Gastroesophageal sphincter (tissue), 4 donors: Measurements from ENCODE around the gene ATP6V0A1. TPM values are rescaled to one million over a fixed set of nuclear protein-coding genes. Genes with fewer than 3 reads are reported as not detected.

Experiments
- ATAC-seq: fragments of 150-250 bp; one replicate; pipeline ENCODE4 v1.9.1; 2016; ENCODE audit warnings: mild to moderate bottlenecking, moderate library complexity
- H3K27ac ChIP-seq, 4 donors: fragments of 200-600 bp; sonication (generic) in 3 of 4; 1 replicate in 3 of 4; 2 replicates in 1 of 4; pipeline ENCODE4 v1.5.1; 2016 to 2019
- H3K27me3 ChIP-seq: fragments of 200-600 bp; sonication (generic); one replicate; pipeline ENCODE4 v1.5.1; 2019
- H3K36me3 ChIP-seq, 2 donors: fragments of 200-600 bp; sonication (generic); one replicate each; pipeline ENCODE4 v1.5.1; 2019; ENCODE audit warnings: control low read depth in 1 of 2
- H3K4me1 ChIP-seq, 3 donors: fragments of 200-600 bp; sonication (generic); 1 replicate in 2 of 3; 2 replicates in 1 of 3; pipeline ENCODE4 v1.5.1; 2016 to 2019; ENCODE audit warnings: control low read depth in 2 of 3
- H3K4me3 ChIP-seq, 2 donors: fragments of 200-600 bp; sonication (generic); one replicate each; pipeline ENCODE4 v1.5.1; 2019; ENCODE audit warnings: mild to moderate bottlenecking in 1 of 2, moderate library complexity in 1 of 2
- H3K9me3 ChIP-seq, 3 donors: fragments of 200-600 bp; sonication (generic); one replicate each; pipeline ENCODE4 v1.5.1; 2017 to 2019; ENCODE audit warnings: control low read depth in 2 of 3
- CTCF ChIP-seq, 4 experiments: fragments of 200-600 bp in 2 of 4; fragments of 450-650 bp in 2 of 4; sonication (generic) in 1 of 4; IDR thresholded peaks; one replicate each; pipeline ENCODE4 v1.5.1; 2017 to 2019; ENCODE audit warnings: antibody characterized with exemption in 4 of 4, mild to moderate bottlenecking in 2 of 4, moderate library complexity in 2 of 4
- EP300 ChIP-seq: sonication (generic); formaldehyde crosslinking; IDR thresholded peaks from one replicate; pipeline ENCODE4 v1.6.1; 2017; ENCODE audit warnings: antibody characterized with exemption, mild to moderate bottlenecking
- POLR2A ChIP-seq, 2 donors: fragments of 450-650 bp; IDR thresholded peaks; one replicate each; pipeline ENCODE4 v1.6.1; 2017; ENCODE audit warnings: antibody characterized with exemption in 2 of 2, mild to moderate bottlenecking in 2 of 2, moderate library complexity in 1 of 2
- POLR2AphosphoS5 ChIP-seq: sonication (generic); formaldehyde crosslinking; IDR thresholded peaks from one replicate; pipeline ENCODE4 v1.6.1; 2017; ENCODE audit warnings: antibody characterized with exemption
- whole genome bisulfite sequencing, 2 donors: methylation state at CpG; one replicate each; pipeline ENCODE4 v1.1.5; 2018; ENCODE audit warnings: low coverage in 1 of 2; 5-methylcytosine and 5-hydroxymethylcytosine counted together
- total RNA-seq, 4 donors: library from RNA; depleted of rRNA; stranded (reverse); fragments of >200 nt; gene quantifications; one replicate each; pipeline ENCODE4 v1.1.0, GENCODE V29; 2016

ATP6V0A1 gene
- total RNA-seq, 4 donors from 2014 or later: 47.5 to 84.5 (median 65.4) TPM

DNA sequence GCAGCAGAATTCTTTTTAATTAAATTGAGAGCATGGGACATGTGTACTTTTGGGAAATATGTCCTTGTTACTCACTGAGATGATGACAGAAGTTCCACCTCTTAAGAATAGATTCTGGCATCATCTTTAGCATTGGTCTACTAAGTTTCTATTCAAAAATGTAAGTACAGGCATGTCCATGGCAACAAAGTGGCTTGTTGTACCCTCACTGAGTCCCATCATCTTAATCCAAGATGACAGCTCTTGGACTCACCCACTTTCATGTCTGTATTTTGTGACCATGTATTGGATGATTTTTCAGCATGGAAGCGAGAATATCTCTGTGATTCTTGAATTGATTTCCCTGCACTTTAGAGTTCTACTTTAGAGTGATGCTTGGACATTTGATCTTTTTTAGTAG is 44.2 kb downstream of the ATP6V0A1 start:
- Histone ChIP-seq H3K36me3 (peaks cover 0 to 100% of the 10 kb centered on the region in 2 donors), H3K27ac (no peak overlapping the region), H3K4me3 (no peak overlapping the region), H3K4me1 (peaks cover 0 to 5% (median 0%) of the 10 kb centered on the region in 3 donors), H3K9me3 (no peaks in the 10 kb centered on the region), H3K27me3 (no peaks in the 10 kb centered on the region)
- no peak for ATAC-seq
- 89 to 93% methylated on average over 1 of the region's 1 CpG for WGBS, 2 donors
- TF ChIP-seq POLR2AphosphoS5 (no peak), POLR2A (IDR thresholded peaks at IDR 0.05) (no peak), EP300 (no peak), CTCF (IDR thresholded peaks at IDR 0.05) (no peak)

DNA sequence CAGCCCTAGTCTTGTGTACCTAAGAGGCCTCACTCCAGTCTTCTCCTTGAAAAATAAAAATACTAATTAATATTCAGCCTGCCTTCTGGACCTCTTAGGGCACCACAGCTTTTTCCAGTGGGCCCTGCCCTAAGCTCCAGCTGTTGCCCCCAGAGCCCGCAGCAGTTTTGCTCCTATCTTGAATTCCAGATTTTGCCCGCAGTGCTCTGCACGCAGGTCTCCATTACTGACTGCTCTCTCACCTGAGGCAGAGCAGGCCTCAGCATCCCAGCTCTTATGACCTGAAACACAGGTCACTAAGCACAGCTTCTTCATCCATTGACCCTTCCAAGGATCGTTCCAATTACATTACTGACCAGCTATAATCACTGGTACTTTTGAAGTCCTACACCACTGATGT is 49.0 kb downstream of the ATP6V0A1 start:
- TF ChIP-seq EP300 (no peak), POLR2AphosphoS5 (no peak), POLR2A (IDR thresholded peaks at IDR 0.05) (no peak), CTCF (IDR thresholded peaks at IDR 0.05) (no peak)
- H3K27ac ChIP-seq: no peak overlapping the region
- H3K4me1 ChIP-seq: peaks cover 0 to 31% (median 0%) of the 10 kb centered on the region in 3 donors
- no peak for ATAC-seq
- no peaks in the 10 kb centered on the region for H3K9me3 ChIP-seq
- no peak overlapping the region for H3K4me3 ChIP-seq
- 92 to 94% methylated on average over 2 to 4 of the region's 4 CpGs for WGBS, 2 donors
- peaks cover 0 to 92% of the 10 kb centered on the region in 2 donors for H3K36me3 ChIP-seq
- no peaks in the 10 kb centered on the region for H3K27me3 ChIP-seq

GRCh38 chr17:42508426-42509165 is 49.9 kb downstream of the ATP6V0A1 start:
- Histone ChIP-seq H3K4me3 (no peak overlapping the region), H3K27me3 (no peaks in the 10 kb centered on the region), H3K36me3 (peaks cover 0 to 83% of the 10 kb centered on the region in 2 donors), H3K9me3 (no peaks in the 10 kb centered on the region), H3K27ac (peak overlapping the region in 1 of 4 donors; percentile 27), H3K4me1 (peaks cover 0 to 41% (median 0%) of the 10 kb centered on the region in 3 donors)
- TF ChIP-seq POLR2AphosphoS5 (no peak), POLR2A (IDR thresholded peaks at IDR 0.05) (no peak), CTCF (IDR thresholded peaks at IDR 0.05) (no peak), EP300 (no peak)
- no peak for ATAC-seq
- WGBS, 2 donors: 53 to 81% methylated on average over 6 to 10 of the region's 12 CpGs

GRCh38 chr17:42509409-42509808 is 50.7 kb downstream of the ATP6V0A1 start:
- peaks cover 0 to 49% (median 0%) of the 10 kb centered on the region in 3 donors for H3K4me1 ChIP-seq
- peak overlapping the region in 1 of 4 donors; percentile 27 for H3K27ac ChIP-seq
- no peaks in the 10 kb centered on the region for H3K9me3 ChIP-seq
- TF ChIP-seq POLR2A (IDR thresholded peaks at IDR 0.05) (no peak), EP300 (no peak), CTCF (IDR thresholded peaks at IDR 0.05) (no peak), POLR2AphosphoS5 (no peak)
- ATAC-seq: no peak
- WGBS, 2 donors: 83 to 91% methylated on average over 4 of the region's 5 CpGs
- no peak overlapping the region for H3K4me3 ChIP-seq
- no peaks in the 10 kb centered on the region for H3K27me3 ChIP-seq
- H3K36me3 ChIP-seq: peaks cover 0 to 83% of the 10 kb centered on the region in 2 donors

DNA sequence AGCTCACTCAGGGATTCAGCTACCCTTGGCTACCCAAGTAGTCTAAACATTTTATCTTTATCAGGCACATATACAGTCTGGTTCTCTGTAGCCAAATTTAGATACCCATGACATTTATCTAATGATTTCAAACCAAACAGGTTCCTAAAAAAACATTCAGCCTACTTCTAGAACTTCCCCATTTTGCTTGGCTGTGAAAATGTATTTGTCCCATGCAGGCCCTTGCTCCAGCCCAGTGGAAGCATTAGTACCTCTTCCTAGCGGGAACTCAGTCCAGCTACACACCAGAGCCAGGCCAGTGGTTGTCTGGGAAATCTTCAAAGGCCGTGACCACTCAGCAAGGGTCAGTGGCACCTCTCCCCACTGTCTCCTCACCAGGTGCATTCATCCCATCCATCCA is 51.2 kb downstream of the ATP6V0A1 start:
- Histone ChIP-seq H3K4me1 (peaks cover 0 to 53% (median 0%) of the 10 kb centered on the region in 3 donors), H3K27me3 (no peaks in the 10 kb centered on the region), H3K4me3 (no peak overlapping the region), H3K27ac (no peak overlapping the region), H3K9me3 (no peaks in the 10 kb centered on the region), H3K36me3 (peaks cover 0 to 83% of the 10 kb centered on the region in 2 donors)
- no CpG with 5 or more reads among the region's 2 CpGs for WGBS, 2 donors
- TF ChIP-seq POLR2A (IDR thresholded peaks at IDR 0.05) (no peak), CTCF (IDR thresholded peaks at IDR 0.05) (no peak), EP300 (no peak), POLR2AphosphoS5 (no peak)
- no peak for ATAC-seq
